ENCODE results near the gene KIF11. TPM values are rescaled to one million over a fixed set of nuclear protein-coding genes. Genes with fewer than 3 reads are reported as not detected.

Gene KIF11
- total RNA-seq, 2 experiments from 2014 or later, result 53.7 to 55.2 TPM

DNA sequence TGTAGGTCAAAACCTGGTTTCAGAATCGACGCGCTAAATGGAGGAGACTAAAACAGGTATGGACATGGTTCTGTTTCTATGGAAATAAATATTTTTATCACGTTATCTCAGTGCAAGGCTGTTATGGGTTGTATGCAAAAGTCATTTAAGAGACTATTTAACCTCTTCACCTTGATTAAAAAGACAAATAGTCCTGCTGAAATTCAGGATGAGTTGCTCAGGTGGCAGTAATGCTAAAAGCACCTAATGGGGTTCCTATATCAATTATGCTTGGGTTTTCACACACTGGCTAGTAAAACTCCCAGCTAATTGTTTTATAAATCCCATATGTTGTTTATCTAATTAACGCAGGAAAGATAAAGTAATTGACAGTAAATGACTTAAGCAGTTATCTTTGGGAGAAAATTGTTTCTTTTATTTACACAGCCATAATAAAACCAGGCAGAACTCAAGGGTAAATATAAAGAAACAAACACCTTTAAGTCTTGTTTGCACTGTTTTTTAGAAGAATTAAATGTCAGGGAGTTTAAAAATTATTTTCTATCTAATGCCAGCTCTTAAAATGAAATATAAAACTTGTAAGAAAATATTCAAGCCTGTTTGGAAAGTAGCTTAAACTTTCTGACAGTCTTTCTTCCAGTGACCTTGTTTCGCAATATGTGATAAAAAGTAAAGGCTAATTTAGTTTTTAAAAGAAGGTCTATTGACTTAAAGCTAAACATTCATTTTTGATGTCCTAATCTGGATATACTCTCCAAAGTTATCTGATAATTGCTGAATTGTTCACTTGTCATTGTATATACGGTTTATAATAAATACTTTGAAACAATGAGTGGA is 100.0 kb downstream of the KIF11 start:
- Mint-ChIP-seq H3K27ac (no peak overlapping the region), H3K36me3 (no peaks in the 10 kb centered on the region), H3K9me3 (no peaks in the 10 kb centered on the region), H3K4me3 (peak overlapping the region; percentile 36), H3K27me3 (peaks cover 81% of the 10 kb centered on the region), H3K4me1 (peaks cover 22% of the 10 kb centered on the region)
- no peak for ATAC-seq (ENCODE audit: low read depth)
- POLR2A ChIA-PET, result no interaction called here
- no peak for DNase-seq

GRCh38 chr10:92693534-92693893 is 100.6 kb downstream of the KIF11 start:
- no peak overlapping the region for H3K27ac Mint-ChIP-seq
- ATAC-seq (ENCODE audit: low read depth) (no peak), DNase-seq (no peak)
- no peak overlapping the region for H3K4me3 Mint-ChIP-seq
- peaks cover 27% of the 10 kb centered on the region for H3K4me1 Mint-ChIP-seq
- H3K27me3 Mint-ChIP-seq, result peaks cover 80% of the 10 kb centered on the region
- H3K9me3 Mint-ChIP-seq, result no peaks in the 10 kb centered on the region
- POLR2A ChIA-PET, result no interaction called here
- no peaks in the 10 kb centered on the region for H3K36me3 Mint-ChIP-seq

DNA sequence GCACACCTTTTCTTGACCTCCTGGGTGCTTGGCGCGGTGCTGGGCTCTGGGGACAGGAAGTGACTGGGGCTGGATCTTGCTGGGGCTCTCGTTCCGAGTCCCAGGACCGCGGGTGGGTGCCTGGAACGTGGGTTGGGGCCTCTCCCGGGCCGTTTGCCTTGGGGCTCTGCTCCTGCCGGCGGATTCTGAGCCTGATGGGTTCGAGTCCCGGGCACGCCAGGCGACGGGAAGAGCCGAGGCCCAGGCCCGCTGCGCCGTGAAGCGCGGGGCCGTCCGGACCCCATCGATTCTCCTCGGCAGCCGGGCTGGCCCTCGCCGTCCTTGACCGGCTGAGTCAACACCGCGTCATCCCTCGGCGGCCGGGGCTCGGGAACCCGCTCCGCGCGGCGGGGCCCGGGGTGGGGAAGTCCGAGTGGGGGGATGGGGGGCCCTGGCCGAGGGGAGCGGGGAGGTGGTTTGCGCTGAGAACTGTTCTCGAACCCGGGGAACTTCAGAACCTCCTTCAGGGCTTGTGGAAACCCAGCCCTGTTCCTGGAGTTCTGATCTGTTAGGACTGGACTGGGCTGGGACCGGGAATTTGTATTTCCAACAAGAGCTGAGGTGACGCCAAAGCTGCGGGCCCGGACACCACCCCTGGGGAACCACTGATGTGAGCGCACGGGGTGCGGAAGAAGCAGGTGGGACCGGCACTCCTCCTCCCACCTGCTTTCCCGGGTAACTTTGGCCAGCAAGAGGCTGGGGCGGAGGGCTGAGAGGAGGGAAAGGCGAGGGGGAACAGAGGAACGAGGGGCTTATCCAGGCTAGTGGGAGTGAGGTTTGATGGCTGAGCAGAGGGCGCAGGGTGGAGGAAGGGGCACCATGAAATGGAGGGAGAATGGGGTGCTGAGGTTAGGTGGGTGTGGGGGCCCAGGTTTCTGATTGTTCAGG is 103.0 kb downstream of the KIF11 start:
- Mint-ChIP-seq H3K4me1 (peaks cover 32% of the 10 kb centered on the region), H3K9me3 (no peaks in the 10 kb centered on the region), H3K27me3 (peaks cover 86% of the 10 kb centered on the region), H3K4me3 (no peak overlapping the region), H3K36me3 (no peaks in the 10 kb centered on the region), H3K27ac (no peak overlapping the region)
- ATAC-seq (ENCODE audit: low read depth) (no peak), DNase-seq (no peak)
- POLR2A ChIA-PET, result no interaction called here

- DNase-seq (no peak), ATAC-seq (ENCODE audit: low read depth) (no peak)
- Mint-ChIP-seq H3K27ac (no peak overlapping the region), H3K4me1 (peaks cover 27% of the 10 kb centered on the region), H3K9me3 (no peaks in the 10 kb centered on the region), H3K4me3 (no peak overlapping the region), H3K36me3 (no peaks in the 10 kb centered on the region), H3K27me3 (peaks cover 85% of the 10 kb centered on the region)
- POLR2A ChIA-PET, result no interaction called here
Measured at GRCh38 chr10:92696606-92697383, 103.9 kb downstream of the KIF11 start.

DNA sequence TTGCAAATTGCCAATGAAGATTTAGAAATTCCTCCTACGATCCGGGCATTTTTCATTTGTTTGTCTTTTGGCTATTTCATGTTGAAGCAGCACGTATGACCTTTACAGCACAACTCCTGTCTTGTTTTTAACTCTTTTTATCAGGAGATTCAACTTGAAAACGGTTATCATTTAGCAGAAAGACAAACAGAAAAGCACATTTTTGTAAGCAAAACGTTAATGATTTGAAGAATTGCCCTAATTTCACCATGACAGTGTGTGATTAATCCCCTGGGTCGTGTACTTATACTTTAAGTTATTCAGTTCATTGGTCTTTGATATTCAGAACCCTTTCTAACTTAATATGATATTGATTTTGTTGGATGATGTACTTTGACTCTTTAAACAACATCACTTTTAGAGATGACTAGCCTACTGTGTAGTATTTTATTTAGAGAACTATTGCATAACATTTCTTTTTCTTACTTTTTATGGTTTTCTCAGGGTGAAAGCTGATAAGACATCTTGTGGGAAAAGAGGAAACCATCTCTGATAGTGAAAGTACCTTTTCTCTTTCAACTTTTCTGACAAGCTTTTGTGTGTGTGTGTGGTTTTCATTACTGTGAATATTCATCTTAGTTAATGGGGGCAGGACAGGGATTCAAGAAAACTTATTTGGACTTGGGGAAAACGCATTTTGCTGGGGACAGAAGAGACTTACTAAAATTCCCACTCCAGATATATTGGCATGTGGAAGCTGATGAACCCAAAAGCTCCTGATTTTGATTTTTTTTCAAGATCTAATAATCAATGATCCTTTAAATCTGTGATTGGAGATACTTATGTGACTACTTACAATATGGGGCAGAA is 105.0 kb downstream of the KIF11 start:
- POLR2A ChIA-PET, result no interaction called here
- ATAC-seq (ENCODE audit: low read depth) (no peak), DNase-seq (no peak)
- H3K9me3 Mint-ChIP-seq, result no peaks in the 10 kb centered on the region
- peak overlapping the region; percentile 37 for H3K4me3 Mint-ChIP-seq
- no peaks in the 10 kb centered on the region for H3K36me3 Mint-ChIP-seq
- peaks cover 29% of the 10 kb centered on the region for H3K4me1 Mint-ChIP-seq
- peaks cover 82% of the 10 kb centered on the region for H3K27me3 Mint-ChIP-seq
- no peak overlapping the region for H3K27ac Mint-ChIP-seq

DNA sequence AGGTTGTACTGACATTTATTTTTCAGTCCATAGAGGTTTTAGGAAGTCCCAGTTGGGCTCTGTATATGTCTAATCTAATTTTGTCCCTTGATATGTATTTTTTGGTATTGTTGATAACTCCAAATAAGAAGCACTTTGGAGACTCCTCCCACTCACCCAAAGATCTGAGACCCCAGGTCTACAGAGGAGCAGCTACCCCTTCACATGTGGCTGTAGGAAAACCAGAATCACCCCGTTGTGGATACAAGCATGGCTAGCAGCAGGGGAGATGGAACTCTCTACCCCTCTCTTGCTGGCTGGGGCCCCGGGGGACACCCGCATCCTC is 106.2 kb downstream of the KIF11 start:
- DNase-seq (no peak), ATAC-seq (ENCODE audit: low read depth) (no peak)
- Mint-ChIP-seq H3K27ac (no peak overlapping the region), H3K4me3 (peak overlapping the region; percentile 70), H3K27me3 (peaks cover 79% of the 10 kb centered on the region), H3K9me3 (no peaks in the 10 kb centered on the region), H3K36me3 (no peaks in the 10 kb centered on the region), H3K4me1 (peaks cover 29% of the 10 kb centered on the region)
- POLR2A ChIA-PET, result interaction anchor here (0.6 to 0.7 kb wide), 3 partner anchors 148 to 1024 kb away, joined by 3 to 7 read pairs (median 5); no protein-coding TSS in a partner anchor

GRCh38 chr10:92699518-92700381 is 106.8 kb downstream of the KIF11 start:
- Mint-ChIP-seq H3K36me3 (no peaks in the 10 kb centered on the region), H3K27ac (no peak overlapping the region), H3K4me3 (peak overlapping the region; percentile 70), H3K9me3 (no peaks in the 10 kb centered on the region), H3K27me3 (peaks cover 74% of the 10 kb centered on the region), H3K4me1 (peaks cover 29% of the 10 kb centered on the region)
- ATAC-seq (ENCODE audit: low read depth) (peak; percentile 80), DNase-seq (peak; percentile 58)
- POLR2A ChIA-PET, result interaction anchor here (0.6 to 0.7 kb wide), 3 partner anchors 149 to 1025 kb away, joined by 3 to 7 read pairs (median 5); no protein-coding TSS in a partner anchor

DNA sequence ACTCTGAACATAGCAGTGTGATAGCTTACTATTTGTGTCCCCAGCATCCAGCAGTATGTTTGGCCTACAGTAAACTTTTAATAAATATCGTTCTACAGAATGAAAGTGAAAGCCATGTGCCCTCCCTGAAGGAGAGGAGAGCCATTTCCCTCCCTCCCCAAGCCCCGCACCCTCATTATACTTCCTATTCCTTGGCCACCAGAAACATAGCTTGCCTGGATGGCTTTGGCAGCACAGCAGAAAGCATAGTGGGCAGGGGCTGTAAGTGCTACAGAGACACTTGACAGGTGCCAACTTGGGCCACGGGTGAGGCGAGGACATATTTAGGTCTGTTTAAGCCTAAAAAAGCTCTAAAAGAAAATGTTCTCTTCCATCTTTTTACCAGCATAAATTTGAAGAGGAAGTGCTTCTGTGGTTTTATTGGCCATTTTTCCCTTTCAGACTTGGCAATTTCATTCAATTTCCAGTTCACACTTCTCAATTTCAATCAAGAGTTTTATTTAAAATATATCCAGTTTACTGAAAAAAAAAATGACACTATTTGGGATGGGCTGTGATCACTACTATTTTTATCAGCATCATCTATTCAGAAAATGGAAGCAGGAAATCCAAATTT is 109.5 kb downstream of the KIF11 start:
- Mint-ChIP-seq H3K4me3 (peak overlapping the region; percentile 7), H3K36me3 (no peaks in the 10 kb centered on the region), H3K27me3 (peaks cover 69% of the 10 kb centered on the region), H3K9me3 (no peaks in the 10 kb centered on the region), H3K27ac (no peak overlapping the region), H3K4me1 (peaks cover 26% of the 10 kb centered on the region)
- no peak for DNase-seq
- POLR2A ChIA-PET, result no interaction called here
- no peak for ATAC-seq (ENCODE audit: low read depth)

Other genes with a start within 250 kb of the KIF11 start
- 10 to 100 TPM; 17.9 to 18.2 TPM for gene IDE, start 19.0 kb upstream of the KIF11 start, total RNA-seq
- under 1 TPM in 1 of 2 experiments, not detected in 1; 0.37 TPM for gene HHEX, start 96.8 kb downstream of the KIF11 start, total RNA-seq